ENCODE measurements around the gene UCN3.

GRCh38 chr10:5355594-5356301 is 9.0 kb upstream of the UCN3 start:
- TF ChIP-seq CTCF (IDR thresholded peaks at IDR 0.05) (no peak), POLR2A (IDR thresholded peaks at IDR 0.05) (no peak)
